ENCODE results near the gene PIGT. TPM values are rescaled to one million over a fixed set of nuclear protein-coding genes. Genes with fewer than 3 reads are reported as not detected.

Gene PIGT
- total and polyA plus RNA-seq, 8 donors: 22.6 to 137 (median 58.8) TPM

DNA sequence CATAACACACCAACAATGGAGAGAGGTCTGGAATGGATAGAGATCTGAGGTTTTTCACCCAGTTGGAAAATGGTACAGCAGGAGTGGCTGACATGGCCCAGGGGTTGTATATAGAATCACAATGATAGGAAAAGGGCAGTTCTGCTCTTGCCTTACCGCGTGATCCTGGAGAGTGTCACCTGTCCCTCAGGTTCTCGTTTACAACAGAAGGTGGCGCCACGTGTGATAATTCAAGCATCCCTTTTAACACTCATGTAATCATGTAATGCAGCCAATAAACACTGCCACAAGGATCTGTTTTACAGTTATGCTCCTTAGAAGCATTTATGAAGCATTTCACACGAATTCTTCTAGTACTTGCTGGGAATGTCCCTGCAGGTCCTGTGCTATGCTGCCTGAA is 40.7 kb downstream of the PIGT start:
- Histone ChIP-seq H3K4me1 (peaks cover 0 to 6% (median 0%) of the 10 kb centered on the region in 4 donors), H3K9me3 (no peaks in the 10 kb centered on the region), H3K27ac (no peak overlapping the region), H3K4me3 (no peak overlapping the region), H3K27me3 (no peaks in the 10 kb centered on the region), H3K36me3 (no peaks in the 10 kb centered on the region)
- DNase-seq: peak; percentile 60 to 70
- 10 to 24% (median 18%) methylated on average over 6 of the region's 6 CpGs for WGBS, 5 donors
- TF ChIP-seq POLR2AphosphoS5 (IDR thresholded peaks at IDR 0.05) (peak in 1 of 3 donors; percentile 36), EP300 (IDR thresholded peaks at IDR 0.05) (no peak)
- TF ChIP-seq, protein P1, sequence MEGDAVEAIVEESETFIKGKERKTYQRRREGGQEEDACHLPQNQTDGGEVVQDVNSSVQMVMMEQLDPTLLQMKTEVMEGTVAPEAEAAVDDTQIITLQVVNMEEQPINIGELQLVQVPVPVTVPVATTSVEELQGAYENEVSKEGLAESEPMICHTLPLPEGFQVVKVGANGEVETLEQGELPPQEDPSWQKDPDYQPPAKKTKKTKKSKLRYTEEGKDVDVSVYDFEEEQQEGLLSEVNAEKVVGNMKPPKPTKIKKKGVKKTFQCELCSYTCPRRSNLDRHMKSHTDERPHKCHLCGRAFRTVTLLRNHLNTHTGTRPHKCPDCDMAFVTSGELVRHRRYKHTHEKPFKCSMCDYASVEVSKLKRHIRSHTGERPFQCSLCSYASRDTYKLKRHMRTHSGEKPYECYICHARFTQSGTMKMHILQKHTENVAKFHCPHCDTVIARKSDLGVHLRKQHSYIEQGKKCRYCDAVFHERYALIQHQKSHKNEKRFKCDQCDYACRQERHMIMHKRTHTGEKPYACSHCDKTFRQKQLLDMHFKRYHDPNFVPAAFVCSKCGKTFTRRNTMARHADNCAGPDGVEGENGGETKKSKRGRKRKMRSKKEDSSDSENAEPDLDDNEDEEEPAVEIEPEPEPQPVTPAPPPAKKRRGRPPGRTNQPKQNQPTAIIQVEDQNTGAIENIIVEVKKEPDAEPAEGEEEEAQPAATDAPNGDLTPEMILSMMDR (IDR thresholded peaks at IDR 0.05): peak in 4 of 7 experiments; percentile 17 to 35 (median 28)
- intact Hi-C loops (cut with DNase I; ENCODE audit: low total_unique reads): no loop called here

DNA sequence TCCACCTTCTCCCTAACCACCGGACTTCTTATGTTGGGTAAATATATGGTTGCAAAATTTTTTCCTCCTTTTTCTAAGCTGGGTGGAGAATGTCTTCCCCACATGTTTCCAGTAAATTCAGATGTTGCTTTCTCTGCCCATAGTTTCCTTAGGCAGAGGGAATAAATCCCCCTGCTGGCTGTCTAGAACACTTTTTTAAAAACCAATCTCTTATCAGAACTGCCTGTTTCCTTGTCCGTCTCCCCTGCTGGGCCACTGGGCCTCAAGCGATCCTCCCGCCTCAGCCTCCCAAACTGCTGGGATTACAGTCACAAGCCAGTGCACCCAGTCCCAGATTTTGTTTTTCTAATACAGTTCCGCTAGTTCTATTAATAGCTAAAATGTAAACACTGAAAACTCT is 43.7 kb downstream of the PIGT start:
- Histone ChIP-seq H3K4me1 (no peaks in the 10 kb centered on the region), H3K9me3 (no peaks in the 10 kb centered on the region), H3K36me3 (no peaks in the 10 kb centered on the region), H3K4me3 (no peak overlapping the region), H3K27me3 (peaks cover 0 to 3% (median 0%) of the 10 kb centered on the region in 3 donors), H3K27ac (no peak overlapping the region)
- no peak for DNase-seq
- WGBS, 5 donors: 53 to 63% (median 58%) methylated on average over 5 of the region's 5 CpGs
- intact Hi-C loops (cut with DNase I; ENCODE audit: low total_unique reads): no loop called here
- TF ChIP-seq POLR2A (IDR thresholded peaks at IDR 0.05): no peak
- TF ChIP-seq, protein P1 (IDR thresholded peaks at IDR 0.05): peak in 1 of 7 experiments; percentile 15

DNA sequence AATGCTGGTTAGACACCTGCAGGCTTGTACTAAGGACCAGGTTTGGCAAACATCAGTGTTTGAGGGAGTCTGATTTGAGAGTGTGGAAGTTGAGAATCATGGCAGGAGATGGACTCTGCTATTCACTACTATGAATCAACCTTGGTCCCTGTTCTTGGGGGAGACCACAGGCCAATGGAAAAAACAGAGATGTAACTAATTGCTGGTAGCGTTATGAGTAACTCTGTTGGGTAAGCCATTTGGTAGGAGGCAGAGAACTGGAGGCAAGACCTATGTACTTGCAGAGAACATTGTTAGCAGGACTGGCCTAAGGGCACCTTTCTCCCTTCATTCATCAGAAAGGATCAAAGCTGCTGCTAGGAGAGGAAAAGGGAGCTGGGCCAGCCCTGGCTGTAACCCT is 45.3 kb downstream of the PIGT start:
- H3K36me3 ChIP-seq: no peaks in the 10 kb centered on the region
- intact Hi-C loops (cut with DNase I; ENCODE audit: low total_unique reads): no loop called here
- H3K4me3 ChIP-seq: no peak overlapping the region
- DNase-seq: no peak
- no peaks in the 10 kb centered on the region for H3K9me3 ChIP-seq
- H3K27ac ChIP-seq: no peak overlapping the region
- no peaks in the 10 kb centered on the region for H3K4me1 ChIP-seq
- WGBS, 5 donors: 75 to 94% (median 89%) methylated on average over 1 of the region's 1 CpG
- peaks cover 0 to 3% (median 0%) of the 10 kb centered on the region in 3 donors for H3K27me3 ChIP-seq
- no peak for TF ChIP-seq EP300 (IDR thresholded peaks at IDR 0.05)
- TF ChIP-seq, protein P1 (IDR thresholded peaks at IDR 0.05): no peak
- no peak for TF ChIP-seq POLR2A (IDR thresholded peaks at IDR 0.05)
- no peak for TF ChIP-seq POLR2AphosphoS5 (IDR thresholded peaks at IDR 0.05)

DNA sequence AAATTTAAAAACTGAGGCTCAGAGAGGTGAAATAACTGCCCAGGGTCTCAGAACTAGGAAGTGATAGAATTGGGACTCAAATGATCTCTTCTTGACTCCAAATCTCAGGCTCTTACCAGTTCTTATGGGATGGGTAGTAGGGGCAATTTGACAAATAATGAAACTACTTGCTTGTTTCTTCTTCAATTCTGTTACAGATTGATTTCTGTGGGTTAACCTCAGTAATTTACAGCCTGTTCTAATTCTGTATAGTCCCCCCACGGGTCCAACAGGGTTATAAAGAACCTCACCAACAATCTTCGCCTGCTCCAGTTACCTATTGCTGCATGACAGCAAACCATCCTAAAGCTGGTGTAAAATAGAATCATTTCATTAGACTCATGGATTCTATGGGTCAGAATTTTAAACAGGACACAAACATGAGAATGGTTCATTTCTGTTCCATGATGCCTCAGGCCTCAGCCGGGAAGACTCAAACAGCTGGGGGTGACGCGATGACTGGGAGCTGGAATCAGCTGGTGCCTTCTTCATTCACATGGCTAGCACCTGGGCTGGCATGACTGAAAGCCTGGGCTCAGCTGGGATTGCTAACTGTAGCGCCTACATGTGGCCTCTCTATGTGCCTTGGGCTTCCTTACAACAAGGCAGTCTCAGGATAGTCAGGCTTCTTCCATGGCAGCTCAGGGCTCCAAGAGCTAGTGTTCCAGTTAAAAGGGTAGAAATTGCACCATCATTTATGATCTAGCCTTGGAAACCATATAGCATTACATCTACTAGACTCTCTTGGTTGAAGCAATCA is 47.0 kb downstream of the PIGT start:
- no peaks in the 10 kb centered on the region for H3K9me3 ChIP-seq
- 84 to 92% (median 88%) methylated on average over 6 of the region's 6 CpGs for WGBS, 5 donors
- no peaks in the 10 kb centered on the region for H3K36me3 ChIP-seq
- DNase-seq: no peak
- intact Hi-C loops (cut with DNase I; ENCODE audit: low total_unique reads): no loop called here
- H3K4me1 ChIP-seq: peaks cover 0 to 6% (median 2%) of the 10 kb centered on the region in 4 donors
- no peak overlapping the region for H3K4me3 ChIP-seq
- H3K27ac ChIP-seq: no peak overlapping the region
- TF ChIP-seq POLR2AphosphoS5 (IDR thresholded peaks at IDR 0.05) (no peak), EP300 (IDR thresholded peaks at IDR 0.05) (no peak), POLR2A (IDR thresholded peaks at IDR 0.05) (no peak)
- TF ChIP-seq, protein P1 (IDR thresholded peaks at IDR 0.05): no peak
- H3K27me3 ChIP-seq: peaks cover 0 to 5% (median 0%) of the 10 kb centered on the region in 3 donors

All from stomach (tissue), 9 donors.